H1 (cell line): ENCODE results near the gene ANKRD27. TPM values are rescaled to one million over a fixed set of nuclear protein-coding genes. Genes with fewer than 3 reads are reported as not detected.
"Not testable (repeated sequence)": the region's sequence is repeated elsewhere in the genome, so short reads cannot be mapped to it uniquely, and the experiment has no call there.

Experiments used
- CTCF ChIA-PET: fragments of 300-600 bp; sonication (Branson Sonifier 250); formaldehyde crosslinking; loops from one replicate; lab custom pipeline; 2021; ENCODE audit not compliant: partially characterized antibody; lab: Charles Lee
- POLR2A ChIA-PET: fragments of 300-600 bp; sonication (Branson Sonifier 250); formaldehyde crosslinking; loops from one replicate; lab custom pipeline; 2021; ENCODE audit warnings: inconsistent platforms; ENCODE audit not compliant: partially characterized antibody; lab: Charles Lee
- DNase-seq, 2 experiments: peaks; one replicate each; pipeline versions ENCODE4 v3.0.0 to v3.0.0-alpha.2; 2010 to 2022; ENCODE audit warnings: low spot score in 2 of 2, low read depth in 1 of 2, mixed read lengths in 1 of 2
- FAIRE-seq: peaks from 2 replicates; lab custom pipeline; 2011; peaks lifted over from hg19 to GRCh38; lab: Jason Lieb, UNC
- H2AFZ ChIP-seq: 2 replicates; pipeline ENCODE4 v1.8.1; 2012; ENCODE audit warnings: low read length, inconsistent platforms
- H2AK5ac ChIP-seq: 2 replicates; pipeline ENCODE4 v1.6.1; 2013; ENCODE audit warnings: low read depth, low read length
- H2BK120ac ChIP-seq: replicated peaks from 2 replicates; pipeline ENCODE3; 2013; ENCODE audit warnings: low read depth, low read length, inconsistent platforms
- H2BK12ac ChIP-seq: 2 replicates; pipeline ENCODE4 v1.6.1; 2013; ENCODE audit warnings: low read depth, low read length
- H2BK15ac ChIP-seq: 2 replicates; pipeline ENCODE4 v1.6.1; 2013; ENCODE audit warnings: low read length
- H2BK20ac ChIP-seq: 2 replicates; pipeline ENCODE4 v1.6.1; 2013; ENCODE audit warnings: low read length
- H2BK5ac ChIP-seq: 2 replicates; pipeline ENCODE4 v1.6.1; 2013; ENCODE audit warnings: low read depth, low read length
- H3K14ac ChIP-seq: 2 replicates; pipeline ENCODE4 v1.6.1; 2013; ENCODE audit warnings: inconsistent platforms; ENCODE audit not compliant: insufficient read length
- H3K18ac ChIP-seq: 2 replicates; pipeline ENCODE4 v1.6.1; 2013; ENCODE audit warnings: low read length; ENCODE audit errors: extremely low read depth
- H3K23ac ChIP-seq: 2 replicates; pipeline ENCODE4 v1.6.1; 2013; ENCODE audit warnings: inconsistent platforms; ENCODE audit not compliant: insufficient read length
- H3K23me2 ChIP-seq: 2 replicates; pipeline ENCODE4 v1.6.1; 2013; ENCODE audit warnings: low read depth, low read length
- H3K27ac ChIP-seq: 2 replicates; pipeline ENCODE4 v1.6.1; 2011; ENCODE audit warnings: low read depth, low read length, inconsistent platforms
- H3K27me3 ChIP-seq, 4 experiments: replicated peaks in 1 of 4; 1 replicate in 1 of 4; 2 replicates in 3 of 4; pipeline versions ENCODE4 v1.6.1 to v1.8.1; 2011 to 2013; ENCODE audit warnings: low read length in 3 of 4, mild to moderate bottlenecking in 3 of 4, inconsistent platforms in 2 of 4, mixed read lengths in 2 of 4, moderate library complexity in 1 of 4; ENCODE audit not compliant: control insufficient read depth in 3 of 4, insufficient read depth in 3 of 4; ENCODE audit errors: extremely low read depth in 1 of 4
- H3K36me3 ChIP-seq, 4 experiments: 2 replicates each; pipeline versions ENCODE4 v1.6.1 to v1.8.1; 2011 to 2013; ENCODE audit warnings: mild to moderate bottlenecking in 4 of 4, low read length in 3 of 4, moderate library complexity in 2 of 4, control low read depth in 1 of 4, inconsistent platforms in 1 of 4; ENCODE audit not compliant: insufficient read depth in 4 of 4, control insufficient read depth in 2 of 4
- H3K4ac ChIP-seq: replicated peaks from 2 replicates; pipeline ENCODE3; 2013; ENCODE audit warnings: low read length, low read depth, mixed read lengths, inconsistent platforms; ENCODE audit not compliant: insufficient read length
- H3K4me1 ChIP-seq, 4 experiments: replicated peaks in 1 of 4; 1 replicate in 1 of 4; 2 replicates in 3 of 4; pipeline versions ENCODE4 v1.6.1 to v1.8.1; 2011 to 2013; ENCODE audit warnings: low read length in 3 of 4, inconsistent platforms in 2 of 4, mixed read lengths in 1 of 4; ENCODE audit not compliant: insufficient read depth in 4 of 4, control insufficient read depth in 3 of 4
- H3K4me2 ChIP-seq, 2 experiments: 2 replicates each; pipeline versions ENCODE4 v1.6.1 to v1.8.1; 2011 to 2013; ENCODE audit warnings: low read depth in 2 of 2, low read length in 2 of 2, control low read depth in 1 of 2, inconsistent platforms in 1 of 2, mild to moderate bottlenecking in 1 of 2; ENCODE audit not compliant: insufficient read depth in 1 of 2
- H3K4me3 ChIP-seq, 4 experiments: fragments of 200-600, 300-600 bp in 1 of 4; sonication (generic), shearing (Covaris generic), sonication (Bioruptor Twin) in 1 of 4; 2 replicates each; pipeline versions ENCODE4 v1.5.1 to v1.8.1; 2011 to 2016; ENCODE audit warnings: low read length in 4 of 4, low read depth in 3 of 4, control low read depth in 2 of 4, inconsistent platforms in 2 of 4, mild to moderate bottlenecking in 2 of 4, mixed read lengths in 1 of 4, moderate library complexity in 1 of 4; ENCODE audit not compliant: insufficient read depth in 2 of 4; ENCODE audit errors: extremely low read depth in 1 of 4
- H3K56ac ChIP-seq: replicated peaks from 2 replicates; pipeline ENCODE3; 2013; ENCODE audit warnings: low read depth, mild to moderate bottlenecking, mixed read lengths, low read length, inconsistent platforms; ENCODE audit not compliant: insufficient read length
- H3K79me1 ChIP-seq: 2 replicates; pipeline ENCODE4 v1.6.1; 2013; ENCODE audit warnings: low read depth, low read length, control low read depth
- H3K79me2 ChIP-seq, 2 experiments: 2 replicates each; pipeline versions ENCODE4 v1.6.1 to v1.8.1; 2012 to 2013; ENCODE audit warnings: low read length in 2 of 2, mild to moderate bottlenecking in 2 of 2, inconsistent platforms in 1 of 2; ENCODE audit not compliant: insufficient read depth in 2 of 2, control insufficient read depth in 1 of 2
- H3K9ac ChIP-seq, 4 experiments: replicated peaks in 1 of 4; 1 replicate in 1 of 4; 2 replicates in 3 of 4; pipeline versions ENCODE4 v1.6.1 to v1.8.1; 2011 to 2013; ENCODE audit warnings: low read depth in 3 of 4, low read length in 3 of 4, control low read depth in 2 of 4, mild to moderate bottlenecking in 2 of 4, moderate library complexity in 2 of 4, inconsistent platforms in 1 of 4; ENCODE audit errors: extremely low read depth in 1 of 4
- H3K9me3 ChIP-seq, 2 experiments: 2 replicates each; pipeline versions ENCODE4 v1.6.1 to v1.8.1; 2012 to 2013; ENCODE audit warnings: mild to moderate bottlenecking in 2 of 2, moderate library complexity in 2 of 2, control low read depth in 1 of 2, inconsistent platforms in 1 of 2, low read depth in 1 of 2, low read length in 1 of 2, mixed read lengths in 1 of 2; ENCODE audit not compliant: insufficient read depth in 2 of 2
- H4K20me1 ChIP-seq, 2 experiments: replicated peaks in 1 of 2; 2 replicates each; pipeline versions ENCODE3 to v1.8.1; 2011 to 2013; ENCODE audit warnings: inconsistent platforms in 2 of 2, low read length in 2 of 2, mild to moderate bottlenecking in 1 of 2; ENCODE audit not compliant: insufficient read depth in 2 of 2, control insufficient read depth in 1 of 2
- H4K5ac ChIP-seq: 2 replicates; pipeline ENCODE4 v1.6.1; 2013; ENCODE audit warnings: low read length, low read depth, mixed read lengths, inconsistent platforms; ENCODE audit not compliant: insufficient read length
- H4K8ac ChIP-seq: 2 replicates; pipeline ENCODE4 v1.8.0; 2013; ENCODE audit warnings: mild to moderate bottlenecking, moderate library complexity, low read length, inconsistent platforms; ENCODE audit not compliant: insufficient read depth; ENCODE audit errors: extremely low read depth
- H4K91ac ChIP-seq: replicated peaks from 2 replicates; pipeline ENCODE3; 2013; ENCODE audit warnings: low read length, mixed read lengths, inconsistent platforms; ENCODE audit not compliant: insufficient read length
- BRCA1 ChIP-seq: IDR thresholded peaks from 2 replicates; pipeline ENCODE4 v1.6.1; 2012; ENCODE audit warnings: low read depth, low read length, improper control_type of control experiment
- CHD2 ChIP-seq: IDR thresholded peaks from 2 replicates; pipeline ENCODE4 v1.6.1; 2012; ENCODE audit warnings: low read length, improper control_type of control experiment
- HDAC2 ChIP-seq, 2 experiments: fragments of 300-600 bp in 1 of 2; sonication (generic) in 1 of 2; IDR thresholded peaks; 2 replicates each; pipeline ENCODE4 v1.6.1; 2011 to 2012; ENCODE audit warnings: low read depth in 2 of 2, low read length in 2 of 2, mild to moderate bottlenecking in 2 of 2, moderate library complexity in 2 of 2, borderline replicate concordance in 1 of 2, inconsistent platforms in 1 of 2
- JUN ChIP-seq: IDR thresholded peaks from 2 replicates; pipeline ENCODE4 v1.6.1; 2011; ENCODE audit warnings: low read depth, mild to moderate bottlenecking, improper control_type of control experiment, low read length
- KDM1A ChIP-seq: fragments of 200-600, 300-600 bp; sonication (generic); IDR thresholded peaks from 2 replicates; pipeline ENCODE4 v1.7.1; 2016; ENCODE audit warnings: mild to moderate bottlenecking, low read length, borderline replicate concordance
- RAD21 ChIP-seq, 2 experiments: IDR thresholded peaks in 1 of 2; conservative IDR thresholded peaks in 1 of 2; 2 replicates each; pipeline ENCODE4 v1.6.1; 2011; ENCODE audit warnings: low read depth in 2 of 2, low read length in 2 of 2, improper control_type of control experiment in 1 of 2, inconsistent platforms in 1 of 2, mild to moderate bottlenecking in 1 of 2, moderate library complexity in 1 of 2
- SP2 ChIP-seq: IDR thresholded peaks from 2 replicates; pipeline ENCODE4 v1.6.1; 2012; ENCODE audit warnings: mild to moderate bottlenecking, low read length, inconsistent platforms
- WGBS, 2 experiments: shearing (Covaris generic) in 1 of 2; methylation state at CpG; one replicate each; pipeline versions ENCODE4 v1.1.6 to v1.1.7; 2013 to 2015; ENCODE audit warnings: low lambda C conversion rate in 2 of 2, mixed read lengths in 2 of 2, inconsistent platforms in 1 of 2, low coverage in 1 of 2, missing lambda C conversion rate in 1 of 2; ENCODE audit not compliant: insufficient replicate concordance in 2 of 2, insufficient coverage in 1 of 2, insufficient read length in 1 of 2; ENCODE audit errors: extremely low coverage in 1 of 2, missing lambda C conversion rate in 1 of 2; 5-methylcytosine and 5-hydroxymethylcytosine counted together
- polyA plus RNA-seq, 7 experiments: library from polyadenylated mRNA; depleted of rRNA in 3 of 7; stranded (reverse) in 5 of 7; unstranded in 2 of 7; fragments of >200 nt in 5 of 7; fragments of 200-250 nt in 2 of 7; gene quantifications; 1 replicate in 5 of 7; 2 replicates in 1 of 7; 4 replicates in 1 of 7; pipeline versions ENCODE4 v1.2.1 to v1.2.3, GENCODE V29; 2011 to 2013; ENCODE audit warnings: missing spikeins in 2 of 7, mixed read lengths in 2 of 7
- total RNA-seq: library from RNA; stranded (reverse); fragmentation: NEBNext Ultra II Directional; extraction: Animal tissue kit (Norgen Biotek cat#: 25700); gene quantifications from 2 replicates; pipeline ENCODE4 v1.2.1, GENCODE V29; 2021
- TF ChIP-seq, protein P1 (sequence below): IDR thresholded peaks from 2 replicates; pipeline ENCODE4 v1.6.1; 2012; ENCODE audit warnings: inconsistent platforms

Gene ANKRD27
- total and polyA plus RNA-seq, 2 of the 8 experiments (the other 6 are each of a cell fraction or from before 2014, with no cell fraction given), result 27.9 to 55.7 TPM

DNA sequence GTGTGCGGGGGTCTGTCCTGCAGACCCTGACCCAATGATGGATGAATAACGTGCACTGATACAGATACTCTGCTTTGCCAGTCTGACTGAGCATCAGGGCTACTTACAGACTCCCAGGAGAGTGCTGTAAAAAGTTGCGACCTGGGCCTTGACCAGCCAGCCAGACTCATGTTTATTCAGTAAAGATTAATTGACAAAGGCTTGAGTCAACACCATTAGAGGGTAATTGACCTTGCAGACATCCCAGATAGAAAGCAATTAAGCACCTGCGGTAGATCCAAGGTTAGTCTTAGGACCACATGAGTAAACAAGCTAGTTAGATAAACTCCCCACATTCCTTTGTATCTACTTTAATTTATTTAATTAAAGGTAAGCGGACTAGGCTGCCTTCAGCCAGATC, 27.0 kb upstream of the ANKRD27 start (continued):
- TF ChIP-seq SP2 (no peak), HDAC2 (IDR thresholded peaks at IDR 0.05; ENCODE audit: borderline replicate concordance in 1 of 2, low read depth in 2 of 2, low read length in 2 of 2) (no peak), KDM1A (no peak), CHD2 (no peak), RAD21 (IDR thresholded peaks at IDR 0.05 in 1 of 2, conservative IDR thresholded peaks at IDR 0.05 in 1 of 2; ENCODE audit: low read depth in 2 of 2, low read length in 2 of 2) (no peak), JUN (no peak), BRCA1 (no peak)
- TF ChIP-seq, protein P1, sequence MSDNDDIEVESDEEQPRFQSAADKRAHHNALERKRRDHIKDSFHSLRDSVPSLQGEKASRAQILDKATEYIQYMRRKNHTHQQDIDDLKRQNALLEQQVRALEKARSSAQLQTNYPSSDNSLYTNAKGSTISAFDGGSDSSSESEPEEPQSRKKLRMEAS, result no peak

DNA sequence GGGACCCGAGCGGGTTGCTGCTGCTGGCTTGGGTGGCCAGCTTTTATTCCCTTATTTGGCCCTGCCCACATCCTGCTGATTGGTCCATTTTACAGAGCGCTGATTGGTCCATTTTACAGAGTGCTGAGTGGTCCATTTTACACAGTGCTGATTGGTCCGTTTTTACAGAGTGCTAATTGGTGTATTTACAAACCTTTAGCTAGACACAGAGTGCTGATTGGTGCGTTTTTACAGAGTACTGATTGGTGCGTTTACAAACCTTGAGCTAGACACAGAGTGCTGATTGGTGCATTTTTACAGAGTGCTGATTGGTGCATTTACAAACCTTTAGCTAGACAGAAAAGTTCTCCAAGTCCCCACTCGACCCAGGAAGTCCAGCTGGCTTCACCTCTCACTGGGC, 25.1 kb upstream of the ANKRD27 start:
- not testable (repeated sequence) for H3K23me2 ChIP-seq, FAIRE-seq, H3K79me1 ChIP-seq, H2BK120ac ChIP-seq, H4K8ac ChIP-seq, H3K4me3 ChIP-seq, H3K14ac ChIP-seq, H2BK12ac ChIP-seq, H2AK5ac ChIP-seq, H4K20me1 ChIP-seq, H3K23ac ChIP-seq, H3K27me3 ChIP-seq, H3K18ac ChIP-seq, H4K91ac ChIP-seq, H4K5ac ChIP-seq, H3K79me2 ChIP-seq, H2AFZ ChIP-seq, H3K4ac ChIP-seq, H2BK15ac ChIP-seq, H3K36me3 ChIP-seq, DNase-seq, H3K9ac ChIP-seq, H2BK20ac ChIP-seq, H3K4me2 ChIP-seq, H3K27ac ChIP-seq, H2BK5ac ChIP-seq, H3K9me3 ChIP-seq, H3K56ac ChIP-seq, H3K4me1 ChIP-seq
- ChIA-PET CTCF (interaction anchor here (0.6 to 1.7 kb wide), 4 partner anchors 16 to 93 kb away, joined by 3 to 6 read pairs (median 4); partner anchors contain the start of gene TDRD12), POLR2A (interaction anchor here (1.0 kb wide), 2 partner anchors 8 to 26 kb away, joined by 4 read pairs; partner anchors contain the start of gene NUDT19)
- 76% methylated on average over 7 of the region's 7 CpGs; no CpG with 5 or more reads in 1 of the 2 experiments for WGBS, 2 experiments
